Vagina (tissue), 2 donors: ENCODE results near the gene CCDC47.

Source experiments
- CTCF ChIP-seq, 3 experiments: fragments of 450-650 bp in 2 of 3; fragments of 200-600 bp in 1 of 3; sonication (generic) in 1 of 3; IDR thresholded peaks; one replicate each; pipeline ENCODE4 v1.5.1; 2017 to 2019; ENCODE audit warnings: antibody characterized with exemption in 3 of 3, mild to moderate bottlenecking in 2 of 3, moderate library complexity in 2 of 3
- POLR2A ChIP-seq, 2 donors: fragments of 450-650 bp; IDR thresholded peaks; one replicate each; pipeline ENCODE4 v1.6.1; 2017; ENCODE audit warnings: antibody characterized with exemption in 2 of 2, mild to moderate bottlenecking in 2 of 2, moderate library complexity in 2 of 2
- POLR2AphosphoS5 ChIP-seq, 2 donors: sonication (generic); formaldehyde crosslinking; IDR thresholded peaks; one replicate each; pipeline ENCODE4 v1.9.0; 2017; ENCODE audit warnings: antibody characterized with exemption in 2 of 2, mild to moderate bottlenecking in 2 of 2, low read depth in 1 of 2; ENCODE audit not compliant: insufficient read depth in 1 of 2

GRCh38 chr17:63722403-63722802 is 51.0 kb downstream of the CCDC47 start:
- TF ChIP-seq POLR2A (IDR thresholded peaks at IDR 0.05) (no peak), POLR2AphosphoS5 (IDR thresholded peaks at IDR 0.05; ENCODE audit: insufficient read depth in 1 of 2, low read depth in 1 of 2) (no peak), CTCF (IDR thresholded peaks at IDR 0.05) (no peak)
